Measurements from ENCODE around the gene CLASP1. TPM values are rescaled to one million over a fixed set of nuclear protein-coding genes. Genes with fewer than 3 reads are reported as not detected.

CLASP1 gene
- total RNA-seq, 1 experiment from 2014 or later, result 49.2 TPM

DNA sequence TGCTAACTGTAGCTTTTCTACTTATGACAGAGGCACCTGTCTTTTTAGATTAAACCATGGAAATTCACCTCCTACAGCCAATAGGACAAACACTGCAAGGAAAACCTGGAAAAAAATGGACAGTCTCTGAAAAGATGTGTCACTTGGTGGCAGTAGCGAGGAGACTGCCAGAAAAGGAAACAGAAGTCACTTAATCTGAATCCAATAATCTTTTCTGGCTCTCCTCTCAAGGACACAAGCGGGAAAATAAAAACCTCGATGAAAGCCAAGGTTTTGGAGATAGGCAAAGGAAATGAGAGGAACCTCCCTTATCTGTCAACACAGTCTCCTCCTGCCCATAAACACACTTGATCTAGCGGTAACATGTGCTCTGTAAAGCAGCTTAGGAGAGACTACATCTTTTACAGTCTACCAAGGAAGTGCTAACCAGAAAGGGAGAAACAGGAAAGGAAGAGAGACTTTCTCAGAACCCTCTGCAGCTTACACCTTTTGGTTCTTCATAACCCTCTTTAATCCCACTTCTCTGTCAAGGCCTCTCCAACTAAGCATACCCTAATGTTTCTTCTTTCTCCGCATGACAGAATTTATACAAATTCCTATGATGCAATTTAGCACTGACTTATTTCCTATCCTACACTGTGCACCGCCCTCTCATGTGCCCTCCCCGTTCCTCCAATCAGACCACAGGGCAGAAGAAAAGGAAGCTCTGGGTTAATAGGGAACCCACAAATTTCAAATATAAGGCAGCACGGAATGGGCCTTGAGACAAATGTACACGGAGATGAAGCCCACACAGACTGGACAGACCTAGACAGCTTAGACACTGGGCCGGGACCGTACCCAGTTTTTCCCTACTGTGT, 52.8 kb downstream of the CLASP1 start:
- POLR2A ChIA-PET, result interaction anchor here (0.6 kb wide), 1 partner anchor 28 kb away, joined by 4 read pairs; no protein-coding TSS in a partner anchor

More for the DNA sequence above, 52.8 kb downstream of the CLASP1 start:
- in situ Hi-C loops (cut with HindIII; ENCODE audit: low pct_unique_long_range_greater_than_20kb, low sequenced_read_pairs), result no loop called here
- DNase-seq (ENCODE audit: low read depth, low spot score) (peak; percentile 64), ATAC-seq (peak; percentile 87)
- intact Hi-C loops (cut with micrococcal nuclease; ENCODE audit: unreplicated experiment), result loop anchor here (5.0 kb wide), 2 partner anchors 51 to 121 kb away; partner anchors contain the start of gene CLASP1
- Histone ChIP-seq H3K27ac (ENCODE audit: low read length) (peak overlapping the region; percentile 79), H3K9me3 (ENCODE audit: control insufficient read depth, insufficient read depth, low read depth, low read length) (no peaks in the 10 kb centered on the region), H3K4me3 (ENCODE audit: low read depth in 2 of 2, low read length in 2 of 2) (peak overlapping the region in 1 of 2 experiments; percentile 34; a peak in 3 of 4 replicates), H3K36me3 (ENCODE audit: control insufficient read depth, insufficient read depth, low read length) (no peaks in the 10 kb centered on the region), H3K4me1 (ENCODE audit: control insufficient read depth, insufficient read depth, low read length) (peaks cover 12% of the 10 kb centered on the region; the same call in 1 of the 2 replicates), H3K27me3 (ENCODE audit: control insufficient read depth, insufficient read depth, low read length) (no peaks in the 10 kb centered on the region)
- CTCF ChIA-PET, result no interaction called here
- no peak for TF ChIP-seq TCF7L2 (IDR thresholded peaks at IDR 0.05; ENCODE audit: low read depth, low read length)
- no peak for TF ChIP-seq REST (IDR thresholded peaks at IDR 0.05; ENCODE audit: insufficient read depth in 1 of 2, low read depth in 2 of 2, low read length in 1 of 2)
- TF ChIP-seq, protein P1, sequence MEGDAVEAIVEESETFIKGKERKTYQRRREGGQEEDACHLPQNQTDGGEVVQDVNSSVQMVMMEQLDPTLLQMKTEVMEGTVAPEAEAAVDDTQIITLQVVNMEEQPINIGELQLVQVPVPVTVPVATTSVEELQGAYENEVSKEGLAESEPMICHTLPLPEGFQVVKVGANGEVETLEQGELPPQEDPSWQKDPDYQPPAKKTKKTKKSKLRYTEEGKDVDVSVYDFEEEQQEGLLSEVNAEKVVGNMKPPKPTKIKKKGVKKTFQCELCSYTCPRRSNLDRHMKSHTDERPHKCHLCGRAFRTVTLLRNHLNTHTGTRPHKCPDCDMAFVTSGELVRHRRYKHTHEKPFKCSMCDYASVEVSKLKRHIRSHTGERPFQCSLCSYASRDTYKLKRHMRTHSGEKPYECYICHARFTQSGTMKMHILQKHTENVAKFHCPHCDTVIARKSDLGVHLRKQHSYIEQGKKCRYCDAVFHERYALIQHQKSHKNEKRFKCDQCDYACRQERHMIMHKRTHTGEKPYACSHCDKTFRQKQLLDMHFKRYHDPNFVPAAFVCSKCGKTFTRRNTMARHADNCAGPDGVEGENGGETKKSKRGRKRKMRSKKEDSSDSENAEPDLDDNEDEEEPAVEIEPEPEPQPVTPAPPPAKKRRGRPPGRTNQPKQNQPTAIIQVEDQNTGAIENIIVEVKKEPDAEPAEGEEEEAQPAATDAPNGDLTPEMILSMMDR (IDR thresholded peaks at IDR 0.05), result peak; percentile 74
- no TSS peak for BruUV-seq (replicated peaks)
